Stimulated activated effector memory CD8-positive, alpha-beta T cell treated with anti-CD3 and anti-CD28 coated beads, Interleukin-12 subunit alpha, Interleukin-12 subunit beta, amount 100 ng/mL, for 72 hours (primary cell): Measurements from ENCODE around the gene PSD.
A peak's percentile ranks its signal among the peaks of the same experiment; 100 is the strongest.

Source experiments
- ATAC-seq: fragments of 150-1000 bp; cut with Tn5 transposase; 2 replicates; pipeline ENCODE4 v1.10.0; 2021
- DNase-seq, 2 donors: peaks; one replicate each; pipeline ENCODE4 v3.0.0; 2021 to 2022; ENCODE audit warnings: low spot score in 2 of 2
- H3K27ac Mint-ChIP-seq: one replicate; pipeline ENCODE4 v1.8.0; 2022; ENCODE audit warnings: mild to moderate bottlenecking, mixed read lengths
- H3K36me3 Mint-ChIP-seq: one replicate; pipeline ENCODE4 v1.8.0; 2022; ENCODE audit warnings: mild to moderate bottlenecking, mixed read lengths
- H3K4me1 Mint-ChIP-seq: one replicate; pipeline ENCODE4 v1.8.0; 2022; ENCODE audit warnings: mixed read lengths
- H3K4me3 Mint-ChIP-seq: one replicate; pipeline ENCODE4 v1.8.0; 2022; ENCODE audit warnings: mild to moderate bottlenecking, mixed read lengths
- H3K9me3 Mint-ChIP-seq: one replicate; pipeline ENCODE4 v1.8.0; 2022; ENCODE audit warnings: mixed read lengths

PSD gene

DNA sequence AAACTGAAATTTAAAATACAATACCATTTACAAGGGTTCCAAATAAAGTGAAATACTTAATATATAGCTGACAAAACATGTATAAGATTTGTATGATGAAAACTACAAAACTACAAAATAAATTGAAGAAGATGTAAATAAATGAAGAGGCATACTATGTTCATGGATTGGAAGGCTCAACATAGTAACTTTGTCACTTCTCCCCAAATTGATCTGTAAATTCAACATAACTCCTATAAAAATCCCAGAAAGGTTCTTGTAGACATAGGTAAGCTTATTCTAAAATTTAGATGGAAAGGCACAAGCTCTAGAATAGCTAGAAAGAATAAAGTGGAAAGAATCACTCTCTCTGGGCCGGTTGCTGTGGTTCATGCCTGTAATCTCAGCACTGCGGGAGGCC is 47.3 kb downstream of the PSD start:
- H3K36me3 Mint-ChIP-seq, result peaks cover 86% of the 10 kb centered on the region
- no peak overlapping the region for H3K27ac Mint-ChIP-seq

DNA sequence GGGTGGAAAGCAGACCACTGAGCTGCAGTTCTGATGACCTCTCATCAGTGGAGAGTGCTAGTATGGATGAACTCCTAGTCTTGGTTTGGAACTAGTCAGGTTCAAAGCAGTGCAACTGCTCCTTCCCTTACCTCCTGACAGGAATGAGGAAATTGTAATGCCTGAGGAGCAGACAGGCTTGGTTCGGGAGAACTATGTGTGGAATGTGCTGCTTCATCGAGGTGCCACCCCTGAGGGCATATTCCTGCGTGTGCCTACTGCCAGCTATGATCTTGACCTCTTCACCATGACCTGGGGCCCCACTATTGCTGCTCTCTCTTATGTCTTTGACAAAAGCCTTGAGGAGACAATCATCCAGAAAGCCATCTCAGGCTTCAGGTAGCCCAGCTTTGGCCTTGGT is 50.5 kb downstream of the PSD start:
- peak overlapping the region; percentile 69 for H3K27ac Mint-ChIP-seq
- peaks cover 95% of the 10 kb centered on the region for H3K36me3 Mint-ChIP-seq
- ATAC-seq (no peak), DNase-seq (no peak)
- H3K9me3 Mint-ChIP-seq, result no peaks in the 10 kb centered on the region
- H3K4me1 Mint-ChIP-seq, result no peaks in the 10 kb centered on the region
- no peak overlapping the region for H3K4me3 Mint-ChIP-seq

More for the DNA sequence above, 47.3 kb downstream of the PSD start:
- Mint-ChIP-seq H3K4me3 (no peak overlapping the region), H3K9me3 (no peaks in the 10 kb centered on the region), H3K4me1 (no peaks in the 10 kb centered on the region)
- ATAC-seq (no peak), DNase-seq (no peak)

DNA sequence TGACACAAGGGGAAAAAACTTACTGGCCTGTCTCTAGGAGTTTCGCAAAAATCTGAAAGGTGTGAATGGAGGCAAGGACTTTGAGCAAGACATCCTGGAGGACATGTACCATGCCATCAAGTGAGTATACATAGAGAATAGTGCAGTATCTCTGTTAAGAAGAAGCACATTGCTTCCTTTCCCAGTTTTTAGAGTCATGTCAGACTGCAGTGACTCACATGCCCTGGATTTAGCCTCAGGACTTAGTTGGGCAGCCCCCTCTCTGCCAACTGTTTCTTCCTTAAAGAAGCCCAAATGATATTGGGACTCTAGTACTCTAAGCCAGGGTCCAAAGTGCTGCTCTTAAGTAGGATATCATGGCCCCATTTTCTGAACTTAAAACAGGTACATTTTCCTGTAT is 51.1 kb downstream of the PSD start:
- no peak for DNase-seq
- no peak for ATAC-seq
- Mint-ChIP-seq H3K27ac (no peak overlapping the region), H3K4me1 (no peaks in the 10 kb centered on the region), H3K4me3 (no peak overlapping the region), H3K9me3 (no peaks in the 10 kb centered on the region), H3K36me3 (peaks cover 95% of the 10 kb centered on the region)

DNA sequence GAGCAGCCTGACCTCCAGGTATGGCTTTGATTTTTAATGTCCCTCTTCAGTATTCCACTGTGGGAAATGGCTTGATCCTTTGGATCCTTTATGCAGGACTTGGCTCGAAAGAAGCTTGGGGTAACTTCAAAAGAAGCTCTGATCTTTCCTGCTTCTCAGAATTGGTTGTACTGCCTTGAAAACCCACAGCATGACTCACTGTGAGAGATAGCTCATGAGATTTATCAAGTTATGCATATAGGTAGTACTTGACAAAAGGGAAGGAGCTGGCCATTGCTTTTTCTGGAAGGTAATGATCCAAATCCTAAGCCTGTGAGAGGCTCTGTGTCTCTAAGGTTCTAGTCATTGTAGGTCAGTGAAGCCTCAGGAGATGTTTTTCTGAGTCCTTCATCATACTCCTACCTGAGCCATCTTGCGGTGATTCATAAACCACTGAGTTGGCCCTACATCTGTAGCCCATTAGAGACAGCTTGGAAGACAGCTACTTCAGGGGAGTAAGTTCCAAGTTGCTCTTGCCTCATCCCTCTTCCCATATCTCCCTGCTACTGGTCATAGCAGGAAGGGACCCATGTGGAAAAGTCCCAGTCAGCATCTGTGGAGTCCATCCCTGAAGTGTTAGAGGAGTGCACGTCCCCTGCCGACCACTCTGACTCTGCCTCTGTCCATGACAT is 59.7 kb downstream of the PSD start:
- DNase-seq (no peak), ATAC-seq (peak; percentile 91)
- Mint-ChIP-seq H3K9me3 (no peaks in the 10 kb centered on the region), H3K27ac (peak overlapping the region; percentile 17), H3K36me3 (peaks cover 94% of the 10 kb centered on the region), H3K4me1 (peaks cover 20% of the 10 kb centered on the region), H3K4me3 (no peak overlapping the region)

DNA sequence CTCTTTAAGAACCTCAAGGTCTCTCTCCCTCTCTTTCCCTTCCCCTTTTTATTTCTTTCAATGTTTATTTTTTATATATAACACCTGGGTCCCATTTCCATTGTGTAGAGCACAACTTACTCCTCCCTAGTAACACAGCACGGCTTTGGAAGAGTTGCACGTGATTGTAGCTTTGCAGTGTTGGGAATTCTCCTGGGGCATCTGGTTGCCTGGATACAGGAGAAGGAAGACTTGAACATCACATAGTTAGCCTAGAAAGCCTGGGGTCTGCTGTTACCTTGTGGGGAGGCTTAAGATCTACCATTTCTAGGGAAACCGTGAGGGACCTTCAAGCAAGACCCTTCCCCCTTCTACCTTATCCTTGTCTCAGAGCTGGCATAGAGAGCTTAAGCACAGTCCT is 64.1 kb downstream of the PSD start:
- H3K4me3 Mint-ChIP-seq, result no peak overlapping the region
- peak overlapping the region; percentile 33 for H3K27ac Mint-ChIP-seq
- ATAC-seq, result no peak
- no peak for DNase-seq
- no peaks in the 10 kb centered on the region for H3K9me3 Mint-ChIP-seq
- peaks cover 79% of the 10 kb centered on the region for H3K36me3 Mint-ChIP-seq
- peaks cover 20% of the 10 kb centered on the region for H3K4me1 Mint-ChIP-seq
